ENCODE measurements around the gene GIPC2. TPM values are rescaled to one million over a fixed set of nuclear protein-coding genes. Genes with fewer than 3 reads are reported as not detected.
"Not testable (repeated sequence)": the region's sequence is repeated elsewhere in the genome, so short reads cannot be mapped to it uniquely, and the experiment has no call there.

The GIPC2 gene
- total RNA-seq, 1 donor from 2014 or later, result 9.4 TPM

GRCh38 chr1:78036450-78036849 lies 9.3 kb upstream of the GIPC2 start:
- DNase-seq (ENCODE audit: low spot score), result no peak

- DNase-seq (ENCODE audit: low spot score), result no peak
These were observed 7.7 kb upstream of the GIPC2 start for GRCh38 chr1:78038071-78038470.

DNA sequence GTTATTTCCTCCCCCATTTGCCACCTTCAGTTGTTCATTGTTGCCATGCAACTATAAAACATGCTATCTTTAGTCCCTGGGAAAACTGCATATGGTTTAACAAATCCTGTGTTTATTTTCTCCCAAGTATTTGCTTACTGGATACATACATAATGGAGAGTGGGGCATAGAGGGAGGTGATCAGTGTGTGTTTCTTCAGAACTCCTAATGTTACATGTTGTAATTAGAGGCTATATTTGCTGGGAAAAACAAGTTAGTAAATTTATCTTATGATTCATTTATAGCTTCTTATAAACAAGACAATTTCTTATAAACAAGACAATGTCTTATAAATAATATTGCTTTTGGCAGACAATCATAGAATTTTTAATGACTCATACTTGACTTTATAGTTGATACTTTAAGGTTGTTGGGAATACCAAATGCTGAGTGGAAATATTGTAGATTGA lies 7.3 kb upstream of the GIPC2 start:
- DNase-seq (ENCODE audit: low spot score), result no peak

- DNase-seq (ENCODE audit: low spot score), result no peak
These were observed 5.2 kb upstream of the GIPC2 start for GRCh38 chr1:78040484-78041089.

DNA sequence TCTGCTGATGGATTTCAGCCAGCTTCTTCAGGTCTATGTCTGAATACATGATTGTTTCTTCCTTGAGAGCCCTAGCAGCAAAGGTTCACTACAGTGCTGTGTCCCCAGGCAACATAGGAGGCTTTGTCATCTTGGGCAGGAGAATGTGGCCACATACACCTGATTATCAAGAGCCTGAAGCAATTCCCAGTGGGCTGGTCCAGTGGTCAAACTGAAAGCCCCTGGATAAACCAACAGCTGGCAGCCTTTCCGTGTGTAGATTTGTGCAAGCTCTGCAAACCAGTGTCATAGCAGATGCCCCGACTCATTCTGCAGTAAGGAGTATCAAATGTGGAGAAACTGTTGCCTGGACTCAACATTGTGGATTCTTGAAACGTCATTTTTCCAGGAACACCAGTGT lies 2.3 kb upstream of the GIPC2 start:
- no peak for DNase-seq (ENCODE audit: low spot score)

- peak; percentile 11 for DNase-seq (ENCODE audit: low spot score)
These were observed 787 bp upstream of the GIPC2 start for GRCh38 chr1:78044796-78045562.

DNA sequence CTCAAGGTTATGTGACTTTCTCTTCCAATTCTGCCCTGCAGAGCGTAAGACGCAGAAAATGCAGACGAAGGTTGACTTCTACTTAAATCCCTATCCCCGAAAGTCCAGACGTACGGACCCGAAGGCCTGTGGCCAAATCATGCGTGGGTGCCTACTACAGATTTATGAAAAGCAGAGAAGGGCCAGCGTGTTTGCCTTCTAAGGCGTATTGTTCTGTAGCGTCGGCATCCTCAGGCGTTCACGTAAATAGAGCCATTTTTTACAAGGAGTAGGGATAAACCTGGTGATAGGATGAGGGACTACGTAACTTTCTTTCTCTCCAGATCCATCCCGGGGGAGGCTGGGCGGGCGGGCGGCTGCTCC lies 222 bp upstream of the GIPC2 start:
- DNase-seq (ENCODE audit: low spot score), result no peak

DNA sequence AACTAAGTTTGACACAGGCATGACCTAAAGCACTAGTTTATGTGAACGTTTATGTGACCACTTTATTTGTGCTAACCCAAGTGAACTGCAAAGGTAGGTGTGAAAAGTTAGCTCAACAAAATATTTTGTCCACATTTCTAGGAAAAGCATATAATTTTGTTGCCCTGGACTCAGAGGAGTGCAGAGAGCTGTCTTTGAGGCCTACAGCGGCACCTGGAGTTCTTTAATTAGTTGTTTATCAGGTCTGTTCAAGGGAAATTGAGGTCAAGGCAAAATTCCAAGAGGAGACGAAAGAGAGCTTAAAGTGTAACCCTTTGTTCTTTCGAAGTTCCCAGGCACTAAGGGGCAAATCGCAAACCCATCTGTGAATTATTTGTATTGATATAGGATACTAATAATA lies 1.3 kb downstream of the GIPC2 start:
- no peak for DNase-seq (ENCODE audit: low spot score)

- no peak for DNase-seq (ENCODE audit: low spot score)
These were observed 1.9 kb downstream of the GIPC2 start for GRCh38 chr1:78047631-78048030.

DNA sequence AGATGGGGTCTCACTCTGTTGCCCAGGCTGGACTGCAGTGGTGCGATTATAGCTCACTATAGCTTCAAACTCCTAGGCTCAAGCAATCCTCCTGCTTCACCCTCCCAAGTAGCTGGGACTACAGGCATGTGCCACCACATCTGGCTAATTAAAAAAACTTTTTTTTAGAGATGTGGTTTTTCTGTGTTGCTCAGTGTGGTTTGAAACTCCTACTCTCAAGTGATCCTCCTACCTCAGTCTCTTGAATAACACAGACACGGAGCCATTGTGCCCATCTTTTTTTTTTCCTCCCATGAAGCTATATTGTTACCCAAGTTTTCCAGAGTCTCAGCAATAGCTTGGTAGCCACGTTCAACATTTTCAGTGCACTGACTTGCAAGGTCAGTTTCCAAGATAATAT lies 2.7 kb downstream of the GIPC2 start:
- DNase-seq (ENCODE audit: low spot score), result no peak

- no peak for DNase-seq (ENCODE audit: low spot score)
These were observed 3.6 kb downstream of the GIPC2 start for GRCh38 chr1:78049396-78049795.

DNA sequence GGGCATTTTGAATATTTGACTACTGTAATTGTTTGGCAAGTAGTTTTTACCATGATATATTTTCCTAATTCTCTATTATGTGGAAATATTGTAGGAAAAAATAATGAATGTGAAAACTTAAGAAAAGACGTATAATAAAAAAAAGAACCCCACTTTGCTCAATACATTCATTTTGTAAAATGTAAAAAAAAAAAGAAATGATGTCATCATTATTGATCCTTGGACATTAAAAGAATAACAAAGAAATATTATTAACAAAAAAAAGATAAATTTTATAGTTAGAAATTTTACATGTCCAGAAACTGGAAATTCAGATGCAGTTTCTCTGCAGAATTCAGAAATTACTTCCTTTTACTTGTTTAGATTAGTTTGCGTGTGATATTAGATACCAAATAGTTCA lies 5.2 kb downstream of the GIPC2 start:
- no peak for DNase-seq (ENCODE audit: low spot score)

DNA sequence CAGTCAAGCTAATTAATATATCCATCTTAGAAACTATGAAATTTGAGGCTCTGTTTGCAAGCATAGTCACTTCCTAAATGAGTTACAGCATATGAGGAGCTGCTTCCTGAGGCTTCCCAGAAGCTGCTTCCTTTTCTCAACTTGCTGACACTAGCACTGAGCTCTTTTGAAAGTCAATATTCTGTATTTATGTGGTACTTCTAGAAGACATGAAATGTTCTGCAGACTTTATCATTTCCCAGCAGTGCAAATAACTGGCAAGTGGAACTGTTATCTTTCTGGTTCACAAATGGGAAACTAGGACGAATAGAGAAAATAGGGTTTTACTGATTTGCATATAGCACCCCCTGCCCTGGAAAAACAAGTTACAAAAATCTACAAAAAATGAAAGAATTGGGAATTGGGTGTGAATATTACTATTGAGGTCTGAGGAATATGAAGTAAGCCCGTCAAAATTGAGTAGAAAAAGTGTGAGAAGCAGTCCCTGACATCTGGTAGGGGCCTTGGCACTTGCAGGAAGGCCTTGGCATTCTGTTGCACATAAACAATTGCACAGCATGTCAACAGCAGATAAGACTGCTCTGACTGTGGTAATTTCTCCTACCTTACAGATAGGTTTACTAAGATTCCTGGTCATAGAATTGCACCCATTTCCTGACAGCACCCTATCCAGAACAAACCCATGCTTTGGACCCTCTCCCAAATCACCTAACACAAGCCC lies 7.1 kb downstream of the GIPC2 start:
- no peak for DNase-seq (ENCODE audit: low spot score)

- DNase-seq (ENCODE audit: low spot score), result no peak
These were observed 7.7 kb downstream of the GIPC2 start for GRCh38 chr1:78053498-78053897.

DNA sequence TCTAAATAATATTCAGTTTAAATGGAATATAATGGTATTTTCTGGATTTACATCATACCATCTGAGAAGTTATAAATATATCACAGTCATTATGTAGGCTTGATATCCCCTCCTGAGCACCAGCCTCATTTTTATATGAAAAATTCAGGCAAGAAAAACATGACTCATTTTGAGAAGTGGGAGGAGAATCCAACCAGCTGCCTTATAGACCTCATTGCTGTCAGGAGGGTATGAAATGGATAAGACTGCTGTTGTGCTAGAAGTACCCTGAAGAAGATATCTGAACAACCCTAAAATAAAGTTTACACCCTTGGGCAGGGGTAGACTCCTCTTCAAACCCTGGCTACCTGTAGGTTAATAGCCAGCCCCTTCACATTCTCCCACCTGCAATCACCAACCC lies 8.8 kb downstream of the GIPC2 start:
- DNase-seq (ENCODE audit: low spot score), result no peak

DNA sequence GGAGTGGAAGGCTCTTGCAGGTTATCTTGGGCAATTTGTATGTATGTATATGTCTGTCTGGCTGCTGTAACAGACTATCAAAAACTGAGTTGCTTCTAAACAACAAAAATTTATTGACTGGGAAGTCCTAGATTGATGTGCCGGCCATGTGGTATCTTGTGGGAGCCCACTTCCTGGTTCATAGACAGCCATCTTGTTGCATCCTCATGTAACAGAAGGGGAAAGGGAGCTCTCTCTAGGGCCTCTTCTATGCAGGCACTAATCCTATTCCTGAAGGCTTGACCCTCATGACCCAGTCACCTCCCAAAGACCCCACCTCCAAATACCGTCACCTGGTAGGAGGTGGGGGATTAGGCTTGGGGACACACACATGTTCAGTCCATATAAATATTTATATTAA lies 9.2 kb downstream of the GIPC2 start:
- DNase-seq (ENCODE audit: low spot score), result no peak

GRCh38 chr1:78055565-78056132 lies 9.9 kb downstream of the GIPC2 start:
- DNase-seq (ENCODE audit: low spot score), result no peak

DNA sequence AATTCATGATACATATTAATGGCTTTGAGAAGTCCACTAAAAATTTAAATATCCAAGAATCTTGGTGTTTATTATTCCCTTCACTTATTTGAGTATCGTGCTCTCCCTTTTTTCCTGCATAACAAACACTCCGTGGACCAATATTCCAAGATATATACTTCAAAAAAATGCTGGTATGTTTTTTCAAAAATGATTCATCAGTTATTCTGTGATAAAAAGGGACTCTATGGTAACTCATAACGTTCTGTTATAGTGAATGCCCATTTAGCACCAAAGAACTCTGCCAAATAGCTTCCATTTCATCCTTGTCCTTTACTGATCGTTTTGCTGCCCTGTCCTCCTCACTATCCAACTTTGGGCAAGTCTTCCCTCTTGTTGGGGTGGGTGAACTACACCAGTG lies 12.9 kb downstream of the GIPC2 start:
- DNase-seq (ENCODE audit: low spot score), result no peak

DNA sequence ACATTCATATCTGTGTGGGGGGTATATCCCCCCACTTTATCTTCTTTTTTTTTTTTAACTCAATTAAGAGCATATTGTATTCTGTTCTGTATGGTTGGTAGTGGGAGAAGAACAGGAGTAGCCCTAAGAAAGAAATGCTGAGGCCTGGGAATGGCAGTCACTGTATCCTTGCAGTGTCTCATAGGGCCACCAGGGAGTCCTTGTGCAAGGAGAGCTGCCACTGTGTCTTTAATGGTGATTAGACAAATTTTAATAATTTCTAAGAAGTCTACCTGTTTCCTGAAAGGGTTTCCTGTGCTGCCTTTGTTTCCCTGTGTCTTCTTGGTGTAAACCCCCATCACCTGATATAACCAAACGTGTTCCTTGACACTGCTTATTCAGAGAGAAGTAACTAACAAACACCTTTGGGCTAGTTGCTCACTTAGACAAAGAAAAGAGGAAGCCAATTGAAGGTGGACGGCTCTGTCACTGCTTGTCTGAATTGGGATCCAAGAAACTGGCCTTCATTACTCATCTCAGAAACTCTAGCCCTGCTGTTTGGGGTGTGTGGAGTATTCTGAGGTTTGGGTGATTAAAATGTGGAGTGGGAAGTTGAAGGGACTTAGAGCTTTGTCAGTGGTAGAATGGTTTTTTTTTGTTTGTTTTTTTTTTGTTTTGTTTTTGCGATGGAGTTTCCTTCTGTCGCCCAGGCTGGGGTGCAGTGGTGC lies 15.2 kb downstream of the GIPC2 start:
- DNase-seq (ENCODE audit: low spot score), result no peak

DNA sequence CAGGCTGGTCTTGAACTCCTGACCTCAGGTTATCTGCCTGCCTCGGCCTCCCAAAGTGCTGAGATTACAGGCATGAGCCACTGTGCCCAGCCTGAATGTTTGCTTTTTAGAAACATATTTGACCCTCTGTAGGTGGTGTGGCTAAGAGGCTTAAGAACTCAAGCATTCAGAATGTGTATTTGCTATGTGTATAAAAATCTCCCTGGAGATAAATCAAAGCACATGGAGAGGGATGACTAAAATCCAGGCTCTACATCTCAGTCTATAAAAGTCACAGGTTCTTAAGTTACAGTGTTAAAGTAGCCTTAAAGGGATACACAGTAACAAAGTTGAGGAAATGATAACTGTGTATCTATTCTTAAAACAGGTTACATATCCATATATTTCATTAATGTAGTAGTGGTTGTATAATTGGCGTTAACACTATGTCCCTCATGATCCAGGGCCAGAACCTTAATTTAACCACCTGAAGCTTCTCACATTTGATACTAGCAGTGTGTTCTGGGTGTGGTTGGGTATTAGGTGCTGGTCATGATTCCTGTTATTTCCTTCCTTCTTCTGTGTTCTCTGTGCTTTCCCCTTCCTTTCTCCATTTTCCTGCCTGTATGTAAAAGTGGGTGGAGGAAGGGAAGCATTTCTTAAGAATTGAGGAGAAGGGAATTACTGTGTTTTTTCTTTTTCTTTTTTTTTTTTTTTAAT lies 16.2 kb downstream of the GIPC2 start:
- DNase-seq (ENCODE audit: low spot score), result peak; percentile 66

- DNase-seq (ENCODE audit: low spot score), result not testable (repeated sequence)
These were observed 19.1 kb downstream of the GIPC2 start for GRCh38 chr1:78064886-78065285.

Measured in umbilical cord (tissue), 2 donors.